ENCODE data around the gene LSAMP. TPM values are rescaled to one million over a fixed set of nuclear protein-coding genes. Genes with fewer than 3 reads are reported as not detected.

LSAMP gene
- total and polyA plus RNA-seq, 9 of the 15 experiments (the other 6 are each of a cell fraction or from before 2014, with no cell fraction given): 0.09 to 0.11 TPM; not detected in 7

DNA sequence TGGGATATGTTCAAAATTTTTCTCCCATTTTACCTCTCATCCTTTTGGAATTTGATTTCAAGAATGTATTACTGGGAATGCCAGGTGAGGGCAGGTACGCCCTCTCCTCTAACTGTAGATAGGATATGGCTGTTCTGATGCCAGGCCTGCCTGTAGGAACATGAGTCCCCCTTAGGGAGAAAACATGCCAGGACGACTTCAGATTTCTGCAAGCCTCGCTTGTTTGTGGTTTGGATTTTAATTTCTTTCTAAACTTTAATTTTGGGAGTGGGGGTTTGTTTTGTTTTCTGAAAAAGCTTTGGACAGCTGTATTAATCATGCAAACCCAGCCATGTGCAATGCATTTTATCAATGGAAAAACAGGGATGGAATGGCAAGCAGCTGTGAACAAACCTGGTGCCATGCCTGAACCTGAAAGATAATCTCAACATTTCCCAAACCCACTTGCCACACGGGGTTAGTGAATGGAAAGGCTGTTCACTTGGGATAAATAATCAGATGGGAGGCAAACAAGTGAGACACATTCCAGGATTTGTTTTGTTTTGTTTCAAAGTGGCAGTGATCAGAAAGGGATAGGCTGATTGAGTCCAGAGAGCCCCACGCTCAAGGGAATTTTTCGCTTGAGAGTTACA is 614.4 kb downstream of the LSAMP start (continued):
- TF ChIP-seq, protein P1, sequence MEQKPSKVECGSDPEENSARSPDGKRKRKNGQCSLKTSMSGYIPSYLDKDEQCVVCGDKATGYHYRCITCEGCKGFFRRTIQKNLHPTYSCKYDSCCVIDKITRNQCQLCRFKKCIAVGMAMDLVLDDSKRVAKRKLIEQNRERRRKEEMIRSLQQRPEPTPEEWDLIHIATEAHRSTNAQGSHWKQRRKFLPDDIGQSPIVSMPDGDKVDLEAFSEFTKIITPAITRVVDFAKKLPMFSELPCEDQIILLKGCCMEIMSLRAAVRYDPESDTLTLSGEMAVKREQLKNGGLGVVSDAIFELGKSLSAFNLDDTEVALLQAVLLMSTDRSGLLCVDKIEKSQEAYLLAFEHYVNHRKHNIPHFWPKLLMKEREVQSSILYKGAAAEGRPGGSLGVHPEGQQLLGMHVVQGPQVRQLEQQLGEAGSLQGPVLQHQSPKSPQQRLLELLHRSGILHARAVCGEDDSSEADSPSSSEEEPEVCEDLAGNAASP (IDR thresholded peaks at IDR 0.05): no peak
- no peak for TF ChIP-seq YY1 (IDR thresholded peaks at IDR 0.05; ENCODE audit: borderline replicate concordance in 1 of 3, control insufficient read depth in 1 of 3, extremely low read depth in 1 of 3, insufficient read depth in 3 of 3, insufficient read length in 1 of 3, insufficient replicate concordance in 2 of 3, low read depth in 1 of 3, low read length in 2 of 3)

DNA sequence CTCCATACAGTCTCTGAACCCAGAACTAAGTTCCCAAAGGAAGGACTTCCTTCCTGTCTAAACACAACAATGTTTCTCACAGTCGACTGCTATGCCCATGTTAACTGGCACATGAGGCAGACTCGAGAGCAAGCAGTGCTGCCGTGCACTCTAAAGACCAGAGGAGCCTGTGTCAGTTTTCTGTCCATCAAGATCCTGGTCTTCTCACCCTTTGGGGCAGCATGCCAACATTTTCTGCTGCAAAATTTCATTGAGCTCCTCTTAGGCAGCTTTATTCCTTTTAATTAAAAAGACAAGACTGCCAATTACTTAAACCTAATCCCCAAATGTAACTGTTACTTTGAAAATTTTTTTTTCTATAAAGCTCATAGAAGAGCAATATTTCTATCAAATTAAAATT is 616.9 kb downstream of the LSAMP start:
- Histone ChIP-seq H2AFZ (ENCODE audit: low read depth, low read length) (no peak overlapping the region), H3K79me2 (ENCODE audit: control insufficient read depth, insufficient read depth, low read length) (no peaks in the 10 kb centered on the region), H3K9ac (ENCODE audit: insufficient read depth in 1 of 2, low read depth in 2 of 2, low read length in 2 of 2) (no peak overlapping the region), H3K4me2 (ENCODE audit: insufficient read depth, low read length) (no peak overlapping the region), H3K4me3 (no peak overlapping the region), H4K20me1 (replicated peaks; ENCODE audit: control insufficient read depth, insufficient read depth, low read length) (no peaks in the 10 kb centered on the region), H3K9me3 (replicated peaks; ENCODE audit: control insufficient read depth, insufficient read depth, low read depth, low read length) (no peaks in the 10 kb centered on the region), H3K27me3 (ENCODE audit: control insufficient read depth in 2 of 2, insufficient read depth in 2 of 2, low read length in 2 of 2) (no peaks in the 10 kb centered on the region; a peak in 1 of 5 replicates), H3K4me1 (replicated peaks in 1 of 2; ENCODE audit: control insufficient read depth in 2 of 2, insufficient read depth in 2 of 2, low read length in 2 of 2) (no peaks in the 10 kb centered on the region), H3K36me3 (ENCODE audit: control insufficient read depth, insufficient read depth, low read length) (no peaks in the 10 kb centered on the region), H3K9me1 (ENCODE audit: control insufficient read depth, insufficient read depth, low read length) (no peaks in the 10 kb centered on the region), H3K27ac (ENCODE audit: extremely low read depth, low read depth, low read length) (no peak overlapping the region)
- BruUV-seq (replicated peaks): no TSS peak
- no peak for FAIRE-seq
- no peak for DNase-seq (ENCODE audit: extremely low read depth in 1 of 4, low spot score in 3 of 4)
- TF ChIP-seq TFAM (CRISPR knock-in tag; conservative IDR thresholded peaks at IDR 0.05): no peak
- no peak for TF ChIP-seq ZNF354B (CRISPR knock-in tag; IDR thresholded peaks at IDR 0.05)
- TF ChIP-seq ARNT (IDR thresholded peaks at IDR 0.05): no peak
- TF ChIP-seq XRCC4 (IDR thresholded peaks at IDR 0.05; ENCODE audit: extremely low read depth, insufficient read depth, insufficient read length): no peak
- TF ChIP-seq KLF10 (CRISPR knock-in tag; IDR thresholded peaks at IDR 0.05): no peak
- TF ChIP-seq SP2 (IDR thresholded peaks at IDR 0.05; ENCODE audit: extremely low read depth, low read depth, low read length, poor library complexity, severe bottlenecking): no peak
- TF ChIP-seq HEY1 (CRISPR knock-in tag; IDR thresholded peaks at IDR 0.05; ENCODE audit: borderline replicate concordance): no peak
- no peak for TF ChIP-seq CAMTA2 (CRISPR knock-in tag; conservative IDR thresholded peaks at IDR 0.05)
- no peak for TF ChIP-seq TAF9B (IDR thresholded peaks at IDR 0.05; ENCODE audit: partially characterized antibody)
- no peak for TF ChIP-seq ZNF445 (CRISPR knock-in tag; IDR thresholded peaks at IDR 0.05; ENCODE audit: low read depth)
- TF ChIP-seq, protein P2, sequence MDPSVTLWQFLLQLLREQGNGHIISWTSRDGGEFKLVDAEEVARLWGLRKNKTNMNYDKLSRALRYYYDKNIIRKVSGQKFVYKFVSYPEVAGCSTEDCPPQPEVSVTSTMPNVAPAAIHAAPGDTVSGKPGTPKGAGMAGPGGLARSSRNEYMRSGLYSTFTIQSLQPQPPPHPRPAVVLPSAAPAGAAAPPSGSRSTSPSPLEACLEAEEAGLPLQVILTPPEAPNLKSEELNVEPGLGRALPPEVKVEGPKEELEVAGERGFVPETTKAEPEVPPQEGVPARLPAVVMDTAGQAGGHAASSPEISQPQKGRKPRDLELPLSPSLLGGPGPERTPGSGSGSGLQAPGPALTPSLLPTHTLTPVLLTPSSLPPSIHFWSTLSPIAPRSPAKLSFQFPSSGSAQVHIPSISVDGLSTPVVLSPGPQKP (CRISPR knock-in tag; IDR thresholded peaks at IDR 0.05): no peak
- POLR2A ChIA-PET: no interaction called here
- no peak for ATAC-seq
- intact Hi-C loops (cut with micrococcal nuclease): no loop called here
- in situ Hi-C loops (cut with MboI): no loop called here
- 0% methylated on average over 3 of the region's 3 CpGs for WGBS (ENCODE audit: insufficient coverage, low coverage, missing lambda C conversion rate)
- CTCF ChIA-PET (ENCODE audit: low intra/inter-chr PET ratio): no interaction called here
